Measurements from ENCODE around the gene ESYT1.

ESYT1 gene

DNA sequence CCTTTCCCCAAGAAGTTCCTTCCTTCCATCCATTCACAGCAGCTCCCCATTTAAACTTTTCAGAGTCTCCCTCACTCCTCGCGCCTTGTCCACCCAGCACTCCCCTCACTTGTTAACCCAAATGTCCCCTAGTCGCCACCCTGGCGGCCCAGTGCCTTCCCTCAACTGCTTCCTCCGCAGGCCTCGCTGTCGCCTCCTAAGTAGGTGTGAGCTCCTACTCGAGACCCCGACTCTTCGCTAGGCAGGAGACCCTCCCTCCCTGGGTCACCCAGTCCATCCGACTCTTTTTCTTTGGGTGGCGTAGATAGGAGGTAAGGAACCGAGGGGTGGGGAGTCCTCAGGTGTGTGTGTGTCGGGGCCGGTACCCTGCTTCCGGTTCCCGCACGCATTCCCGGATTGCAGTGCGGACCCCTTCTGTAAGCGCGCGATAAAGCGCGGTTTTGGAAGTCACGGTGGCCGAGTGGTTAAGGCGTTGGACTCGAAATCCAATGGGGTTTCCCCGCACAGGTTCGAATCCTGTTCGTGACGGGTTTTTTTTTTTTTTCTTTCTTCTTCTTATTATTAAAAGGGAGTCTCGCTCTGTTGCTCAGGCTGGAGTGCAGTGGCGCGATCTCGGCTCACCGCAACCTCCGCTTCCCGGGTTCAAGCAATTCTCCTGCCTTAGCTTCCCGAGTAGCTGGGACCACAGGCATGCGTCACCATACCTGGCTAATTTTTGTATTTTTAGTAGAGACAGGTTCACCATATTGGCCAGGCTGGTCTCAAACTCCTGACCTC lies 62.0 kb downstream of the ESYT1 start:
- DNase-seq = peak; percentile 80

DNA sequence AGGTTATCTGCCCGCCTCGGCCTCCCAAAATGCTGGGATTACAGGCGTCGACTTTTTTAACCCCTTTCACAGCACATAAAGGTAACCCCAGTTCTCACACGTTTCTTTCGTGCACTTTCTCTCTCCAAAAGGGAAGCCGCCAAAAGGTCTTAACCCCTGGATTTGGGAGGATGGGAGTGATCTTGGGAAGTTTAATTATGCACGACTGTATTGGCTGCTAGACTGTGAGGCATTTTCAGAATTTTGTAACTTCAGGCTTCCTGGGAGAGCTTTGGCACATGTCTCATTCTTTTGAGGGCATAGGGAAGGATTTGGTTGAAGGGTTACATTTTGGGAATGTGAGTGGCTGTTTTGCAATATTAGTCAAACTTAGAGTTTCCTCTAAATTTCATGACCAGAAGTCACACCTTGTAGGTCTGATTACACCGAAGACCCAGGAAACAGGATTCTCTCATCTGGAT lies 62.7 kb downstream of the ESYT1 start:
- DNase-seq = no peak

DNA sequence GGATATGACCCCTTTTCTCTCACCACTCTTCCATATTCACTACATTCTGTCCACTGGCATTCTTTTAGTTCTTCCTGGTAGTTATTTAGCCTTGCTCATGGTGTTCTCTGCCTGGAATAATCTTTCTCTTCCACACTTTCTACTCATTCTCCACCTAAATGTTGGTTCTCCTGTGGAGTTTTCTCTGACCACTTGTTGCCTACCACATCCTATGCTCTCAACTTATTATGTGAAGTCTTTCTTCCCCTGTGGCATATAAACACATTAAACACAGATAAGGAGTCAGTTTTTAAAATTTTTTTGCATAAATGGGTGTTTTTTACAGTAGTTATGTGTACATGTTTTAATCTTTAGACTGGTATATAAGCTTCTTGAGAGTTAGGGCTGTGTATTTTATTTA lies 64.5 kb downstream of the ESYT1 start:
- DNase-seq = no peak

- DNase-seq = peak; percentile 35
Measured at GRCh38 chr12:56193025-56193578, 65.0 kb downstream of the ESYT1 start.
